Epithelial cell of proximal tubule (primary cell): ENCODE results near the gene COL5A1. TPM values are rescaled to one million over a fixed set of nuclear protein-coding genes. Genes with fewer than 3 reads are reported as not detected.

Source experiments
- DNase-seq: peaks from one replicate; pipeline ENCODE4 v3.0.0-alpha.2; 2011; ENCODE audit warnings: low read depth
- H3K4me3 ChIP-seq: 2 replicates; pipeline ENCODE4 v1.5.1; 2011; ENCODE audit warnings: low read depth, mild to moderate bottlenecking, low read length
- CTCF ChIP-seq: conservative IDR thresholded peaks from 2 replicates; pipeline ENCODE4 v1.5.1; 2012; ENCODE audit warnings: low read depth, mild to moderate bottlenecking, low read length
- total RNA-seq: library from RNA; depleted of rRNA; stranded (reverse); fragments of >200 nt; gene quantifications from 2 replicates; pipeline ENCODE4 v1.2.3, GENCODE V29; 2015

COL5A1 gene
- total RNA-seq, 1 donor from 2014 or later = 16.0 TPM

GRCh38 chr9:134626571-134627416, 14.8 kb upstream of the COL5A1 start:
- H3K4me3 ChIP-seq = no peak overlapping the region
- DNase-seq = no peak
- TF ChIP-seq CTCF = no peak

DNA sequence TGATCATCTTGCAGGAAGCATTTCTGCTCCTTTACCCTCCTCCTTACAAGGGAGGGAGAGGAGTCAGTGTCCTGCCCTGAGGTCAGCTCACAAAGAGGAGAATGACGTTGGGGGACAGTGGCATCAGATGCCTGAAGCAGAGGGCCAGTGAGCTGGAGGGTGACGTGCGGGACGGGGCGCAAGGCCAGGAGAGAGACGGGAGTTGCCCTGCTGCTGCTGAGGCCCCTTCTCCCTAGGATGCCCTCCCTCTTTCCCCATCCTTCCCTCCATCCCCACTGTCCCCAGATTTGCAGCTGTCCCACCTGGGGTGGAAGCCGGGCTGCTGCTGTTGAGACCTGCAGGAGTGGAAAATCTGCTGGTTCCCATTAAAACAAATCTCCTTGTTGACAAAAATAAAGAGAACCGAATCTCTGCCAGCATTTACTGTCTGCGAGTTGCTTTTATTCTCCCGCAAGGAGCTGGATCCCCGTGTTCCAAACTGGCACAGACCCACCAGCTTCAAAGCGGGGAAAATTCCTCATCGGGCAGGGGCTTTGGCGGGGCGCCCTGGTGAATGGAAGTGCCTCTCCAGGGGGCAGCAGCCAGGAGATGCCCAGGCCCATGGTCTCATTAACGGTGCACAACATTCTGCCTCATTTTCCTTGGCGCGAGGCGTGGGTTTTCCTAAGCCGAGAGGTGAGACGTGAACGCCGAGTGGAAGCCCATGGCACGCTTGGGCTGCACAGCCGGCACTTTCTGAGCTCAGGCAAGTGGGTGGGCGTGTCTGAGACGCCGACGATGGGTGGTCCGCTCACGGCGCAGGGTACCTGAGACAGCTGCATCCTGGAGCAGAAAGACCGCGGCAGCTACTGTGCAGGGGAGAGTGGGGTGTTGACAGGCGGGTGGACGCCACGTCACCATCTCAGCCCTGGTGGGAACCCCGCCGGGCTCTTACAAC, 13.9 kb upstream of the COL5A1 start:
- DNase-seq = no peak
- no peak for TF ChIP-seq CTCF

GRCh38 chr9:134628354-134628736, 13.3 kb upstream of the COL5A1 start:
- no peak for TF ChIP-seq CTCF
- no peak for DNase-seq
- no peak overlapping the region for H3K4me3 ChIP-seq

More for the DNA sequence above, 13.9 kb upstream of the COL5A1 start:
- no peak overlapping the region for H3K4me3 ChIP-seq

- no peak overlapping the region for H3K4me3 ChIP-seq
- TF ChIP-seq CTCF = no peak
- no peak for DNase-seq
Observed at GRCh38 chr9:134629061-134629585, 12.5 kb upstream of the COL5A1 start.

DNA sequence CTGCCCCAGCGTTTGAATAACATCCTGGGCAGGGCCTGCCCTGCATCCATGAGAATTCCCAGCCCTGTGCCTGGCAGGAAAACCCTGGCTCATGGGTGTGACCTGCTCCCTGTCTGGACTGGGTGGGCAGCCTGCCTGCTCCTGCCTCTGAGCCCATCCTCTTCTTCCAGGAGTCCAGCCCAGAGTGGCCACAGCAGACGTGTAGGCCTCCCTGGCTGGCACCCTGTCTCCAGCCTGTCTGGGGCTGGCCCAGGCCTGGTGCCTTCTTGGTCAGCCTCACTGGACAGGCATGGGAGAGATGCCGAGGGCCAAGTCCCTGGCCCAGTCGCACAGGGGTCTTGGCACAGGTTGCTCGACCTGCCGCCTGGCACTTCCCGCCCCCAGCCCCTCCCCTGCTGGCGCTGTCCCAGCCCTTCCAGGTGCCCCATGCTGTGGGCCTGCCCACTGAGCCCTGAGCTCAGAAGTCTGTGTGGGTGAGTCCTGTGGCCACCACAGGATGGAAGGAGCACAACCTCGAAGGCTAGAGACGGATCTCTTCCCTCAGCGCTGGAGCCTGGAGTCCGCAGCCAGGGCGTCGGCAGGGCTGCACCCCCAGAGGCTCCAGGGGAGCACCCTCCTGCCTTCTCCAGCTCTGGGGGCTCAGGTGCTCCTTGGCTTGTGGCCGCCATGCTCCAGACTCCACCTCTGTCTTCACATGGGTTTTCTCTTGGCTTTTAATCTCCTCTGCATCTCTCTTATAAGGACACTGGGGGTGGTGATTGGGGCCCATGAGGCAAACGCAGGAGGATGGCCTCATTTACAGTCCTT, 11.8 kb upstream of the COL5A1 start:
- TF ChIP-seq CTCF = no peak
- H3K4me3 ChIP-seq = no peak overlapping the region
- DNase-seq = no peak

DNA sequence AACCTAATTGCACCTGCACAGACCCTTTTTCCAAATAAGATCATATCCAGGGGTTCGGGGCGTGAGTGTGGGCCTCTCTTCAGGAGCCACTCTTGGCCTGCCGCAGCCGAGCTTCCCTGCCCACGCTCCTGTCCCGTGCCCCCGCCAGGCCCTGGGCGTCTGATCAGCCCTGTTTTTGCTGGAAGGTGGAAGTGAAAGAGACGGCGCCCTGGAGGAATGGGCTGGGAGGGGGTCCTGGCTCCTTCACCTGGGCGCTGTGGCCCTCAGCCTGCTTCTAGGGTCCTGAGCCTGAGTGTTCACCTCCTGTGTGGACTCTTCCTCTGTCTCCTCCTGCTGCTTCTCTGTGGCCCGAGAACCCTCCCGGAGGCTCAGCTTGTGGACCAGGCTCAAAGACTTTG, 11.2 kb upstream of the COL5A1 start:
- H3K4me3 ChIP-seq = no peak overlapping the region
- no peak for DNase-seq
- TF ChIP-seq CTCF = no peak
